IMR-90 (cell line): ENCODE data around the gene ANXA4. TPM values are rescaled to one million over a fixed set of nuclear protein-coding genes. Genes with fewer than 3 reads are reported as not detected.

Experiments
- ATAC-seq: fragments of 200-7000 bp; cut with Tn5 transposase; 2 replicates; pipeline ENCODE4 v1.9.1; 2020; ENCODE audit warnings: low read depth, mild to moderate bottlenecking, moderate library complexity
- BruUV-seq: library from RNA; stranded (reverse); fragments of 400-500 nt; replicated peaks from 2 replicates; lab custom pipeline; 2021; lab: Mats Ljungman, UMichigan
- CTCF ChIA-PET: fragments of 300-600 bp; formaldehyde crosslinking; extraction: SDS; loops from one replicate; lab custom pipeline; 2021; ENCODE audit warnings: antibody characterized with exemption; lab: Yijun Ruan, JAX
- POLR2A ChIA-PET: fragments of 300-600 bp; sonication (Branson Sonifier 250); formaldehyde crosslinking; loops from one replicate; lab custom pipeline; 2022; ENCODE audit warnings: antibody characterized with exemption; ENCODE audit not compliant: unreplicated experiment; lab: Charles Lee
- DNase-seq: peaks from one replicate; pipeline ENCODE4 v3.0.0; 2013
- H2AFZ ChIP-seq: replicated peaks from 2 replicates; pipeline ENCODE3; 2013; ENCODE audit warnings: low read length, mild to moderate bottlenecking; ENCODE audit not compliant: poor library complexity
- H2AK5ac ChIP-seq: 2 replicates; pipeline ENCODE4 v1.6.1; 2013; ENCODE audit warnings: low read depth, low read length, inconsistent platforms
- H2AK9ac ChIP-seq: replicated peaks from 2 replicates; pipeline ENCODE3; 2013; ENCODE audit warnings: mild to moderate bottlenecking, low read depth, low read length, moderate library complexity; ENCODE audit not compliant: poor library complexity
- H2BK120ac ChIP-seq: 2 replicates; pipeline ENCODE4 v1.6.1; 2013; ENCODE audit warnings: low read depth, low read length, inconsistent platforms
- H2BK15ac ChIP-seq: 3 replicates; pipeline ENCODE4 v1.6.1; 2013; ENCODE audit warnings: low read depth, low read length, inconsistent platforms
- H2BK20ac ChIP-seq: 2 replicates; pipeline ENCODE4 v1.6.1; 2013; ENCODE audit warnings: low read depth, mild to moderate bottlenecking, inconsistent platforms, low read length, moderate library complexity
- H2BK5ac ChIP-seq: 2 replicates; pipeline ENCODE4 v1.6.1; 2013; ENCODE audit warnings: mild to moderate bottlenecking, low read depth, low read length, inconsistent platforms; ENCODE audit not compliant: poor library complexity, severe bottlenecking
- H3K14ac ChIP-seq: replicated peaks from 2 replicates; pipeline ENCODE4 v1.6.1; 2013; ENCODE audit warnings: low read depth, low read length, inconsistent platforms
- H3K18ac ChIP-seq: 2 replicates; pipeline ENCODE4 v1.6.1; 2013; ENCODE audit warnings: low read depth, low read length, control low read depth
- H3K23ac ChIP-seq: 2 replicates; pipeline ENCODE4 v1.6.1; 2013; ENCODE audit warnings: low read depth, low read length, inconsistent platforms
- H3K27ac ChIP-seq: 2 replicates; pipeline ENCODE4 v1.5.1; 2013; ENCODE audit warnings: mild to moderate bottlenecking, control low read depth, low read length; ENCODE audit not compliant: insufficient read depth
- H3K27me3 ChIP-seq: 2 replicates; pipeline ENCODE4 v1.6.1; 2013; ENCODE audit warnings: low read length; ENCODE audit not compliant: control insufficient read depth, insufficient read depth
- H3K36me3 ChIP-seq: 2 replicates; pipeline ENCODE4 v1.6.1; 2013; ENCODE audit warnings: low read length, mixed read lengths; ENCODE audit not compliant: control insufficient read depth, insufficient read depth
- H3K4ac ChIP-seq: 2 replicates; pipeline ENCODE4 v1.6.1; 2013; ENCODE audit warnings: low read depth, low read length, inconsistent platforms
- H3K4me1 ChIP-seq: 2 replicates; pipeline ENCODE4 v1.6.1; 2013; ENCODE audit warnings: low read length, mixed read lengths; ENCODE audit not compliant: control insufficient read depth, insufficient read depth
- H3K4me2 ChIP-seq: 2 replicates; pipeline ENCODE4 v1.6.1; 2013; ENCODE audit warnings: low read depth, mild to moderate bottlenecking, control low read depth, low read length, moderate library complexity
- H3K4me3 ChIP-seq: 2 replicates; pipeline ENCODE4 v1.5.1; 2013; ENCODE audit warnings: low read depth, mild to moderate bottlenecking, control low read depth, low read length, moderate library complexity; ENCODE audit not compliant: insufficient read depth
- H3K56ac ChIP-seq: 2 replicates; pipeline ENCODE4 v1.6.1; 2013; ENCODE audit warnings: low read length, inconsistent platforms; ENCODE audit not compliant: insufficient read depth; ENCODE audit errors: extremely low read depth
- H3K79me1 ChIP-seq, 2 experiments: 2 replicates each; pipeline ENCODE4 v1.6.1; 2013; ENCODE audit warnings: low read length in 2 of 2, inconsistent platforms in 1 of 2, low read depth in 1 of 2
- H3K9ac ChIP-seq: 2 replicates; pipeline ENCODE4 v1.6.1; 2013; ENCODE audit warnings: low read depth, low read length, control low read depth
- H3K9me1 ChIP-seq: 2 replicates; pipeline ENCODE4 v1.6.1; 2013; ENCODE audit warnings: low read length, inconsistent platforms; ENCODE audit not compliant: insufficient read depth
- H3K9me3 ChIP-seq: 2 replicates; pipeline ENCODE4 v1.6.1; 2013; ENCODE audit warnings: low read length; ENCODE audit not compliant: control insufficient read depth, insufficient read depth
- H4K20me1 ChIP-seq: 2 replicates; pipeline ENCODE4 v1.6.1; 2013; ENCODE audit warnings: low read length, inconsistent platforms; ENCODE audit not compliant: insufficient read depth
- H4K5ac ChIP-seq: 2 replicates; pipeline ENCODE4 v1.6.1; 2013; ENCODE audit warnings: mild to moderate bottlenecking, low read depth, low read length, control low read depth
- H4K8ac ChIP-seq, 2 experiments: 2 replicates each; pipeline ENCODE4 v1.6.1; 2013; ENCODE audit warnings: low read depth in 2 of 2, low read length in 2 of 2, control low read depth in 1 of 2, inconsistent platforms in 1 of 2
- H4K91ac ChIP-seq: 2 replicates; pipeline ENCODE4 v1.6.1; 2013; ENCODE audit warnings: low read depth, low read length, inconsistent platforms; ENCODE audit not compliant: insufficient read depth
- CEBPB ChIP-seq: IDR thresholded peaks from 2 replicates; pipeline ENCODE4 v1.6.1; 2012; ENCODE audit warnings: low read depth, low read length, improper control_type of control experiment
- NFE2L2 ChIP-seq: fragments of 150-350 bp; IDR thresholded peaks from 2 replicates; pipeline ENCODE4 v1.6.1; 2016; ENCODE audit warnings: low read depth, mild to moderate bottlenecking, low read length
- WGBS, 2 experiments: methylation state at CpG; one replicate each; pipeline versions ENCODE4 v1.1.5 to v1.1.7; 2013; ENCODE audit warnings: missing lambda C conversion rate in 2 of 2; ENCODE audit not compliant: insufficient read length in 1 of 2; ENCODE audit errors: extremely low coverage in 2 of 2; 5-methylcytosine and 5-hydroxymethylcytosine counted together
- dilution Hi-C: fragments of 300-500 bp; cut with HindIII; formaldehyde crosslinking; loops from one replicate; pipeline ENCODE4 v1.14.3; 2018; ENCODE audit warnings: low sequenced_read_pairs; ENCODE audit not compliant: unreplicated experiment
- in situ Hi-C: fragments of 300-500 bp; cut with MboI; formaldehyde crosslinking; loops from 3 replicates; pipeline ENCODE4 v1.14.3; 2019; ENCODE audit warnings: low sequenced_read_pairs, inconsistent platforms, mixed read lengths
- intact Hi-C: fragments of 100-400 bp; cut with micrococcal nuclease; formaldehyde crosslinking; loops from 2 replicates; pipeline ENCODE4 v1.10.0; 2022
- polyA plus RNA-seq, 3 experiments: library from polyadenylated mRNA; depleted of rRNA; stranded (reverse); fragments of >200 nt; gene quantifications; 2 replicates each; pipeline ENCODE4 v1.2.3, GENCODE V29; 2012; ENCODE audit warnings: low replicate concordance in 1 of 3
- total RNA-seq: library from RNA; depleted of rRNA; stranded (reverse); fragments of >200 nt; gene quantifications from 2 replicates; pipeline ENCODE4 v1.2.3, GENCODE V29; 2012

Gene ANXA4
- total and polyA plus RNA-seq, 2 of the 4 experiments (the other 2 are of a cell fraction): 22.2 to 72.0 TPM

GRCh38 chr2:69781321-69782248 lies 39.7 kb downstream of the ANXA4 start:
- Histone ChIP-seq H3K14ac (no peak overlapping the region), H3K4me1 (peaks cover 4% of the 10 kb centered on the region; the same call in 1 of the 2 replicates), H2BK5ac (no peak overlapping the region), H2AFZ (no peak overlapping the region), H3K79me1 (peaks cover 0 to 14% of the 10 kb centered on the region in 2 experiments; a peak in 2 of 4 replicates), H4K91ac (no peak overlapping the region), H4K8ac (no peak overlapping the region), H4K20me1 (no peaks in the 10 kb centered on the region; the same call in 1 of the 2 replicates), H3K9me3 (no peaks in the 10 kb centered on the region), H2BK120ac (no peak overlapping the region), H2AK5ac (0 out of 2 replicates have a peak overlapping the region, but pooled peaks have one; percentile 27), H2BK20ac (no peak overlapping the region), H4K5ac (no peak overlapping the region), H3K9me1 (peaks cover 10% of the 10 kb centered on the region), H3K4ac (peak overlapping the region; percentile 61; the same call in 1 of the 2 replicates), H3K23ac (no peak overlapping the region), H3K56ac (no peak overlapping the region), H3K18ac (no peak overlapping the region), H3K27me3 (no peaks in the 10 kb centered on the region), H3K4me3 (no peak overlapping the region), H3K27ac (no peak overlapping the region), H3K4me2 (no peak overlapping the region), H2BK15ac (no peak overlapping the region), H3K36me3 (no peaks in the 10 kb centered on the region), H2AK9ac (no peak overlapping the region), H3K9ac (no peak overlapping the region)
- TF ChIP-seq NFE2L2 (no peak), CEBPB (0 out of 2 replicates have a peak, but pooled peaks have one; percentile 12)
- no TSS peak for BruUV-seq
- WGBS, 2 experiments: no CpG with 5 or more reads among the region's 5 CpGs
- intact Hi-C loops (no loop called here), dilution Hi-C loops (no loop called here), in situ Hi-C loops (no loop called here)
- POLR2A ChIA-PET: no interaction called here
- no peak for DNase-seq
- ATAC-seq: no peak
- CTCF ChIA-PET: interaction anchor here (1.0 kb wide), 1 partner anchor 57 kb away, joined by 3 read pairs; no protein-coding TSS in a partner anchor
